HG02610 (cell line): Measurements from ENCODE around the gene CPNE2.

Experiments
- ATAC-seq: cut with Tn5 transposase; IDR thresholded peaks from one replicate; pipeline ENCODE4 v1.9.1; 2021; ENCODE audit warnings: mild to moderate bottlenecking, moderate library complexity; ENCODE audit not compliant: unreplicated experiment

CPNE2 gene

DNA sequence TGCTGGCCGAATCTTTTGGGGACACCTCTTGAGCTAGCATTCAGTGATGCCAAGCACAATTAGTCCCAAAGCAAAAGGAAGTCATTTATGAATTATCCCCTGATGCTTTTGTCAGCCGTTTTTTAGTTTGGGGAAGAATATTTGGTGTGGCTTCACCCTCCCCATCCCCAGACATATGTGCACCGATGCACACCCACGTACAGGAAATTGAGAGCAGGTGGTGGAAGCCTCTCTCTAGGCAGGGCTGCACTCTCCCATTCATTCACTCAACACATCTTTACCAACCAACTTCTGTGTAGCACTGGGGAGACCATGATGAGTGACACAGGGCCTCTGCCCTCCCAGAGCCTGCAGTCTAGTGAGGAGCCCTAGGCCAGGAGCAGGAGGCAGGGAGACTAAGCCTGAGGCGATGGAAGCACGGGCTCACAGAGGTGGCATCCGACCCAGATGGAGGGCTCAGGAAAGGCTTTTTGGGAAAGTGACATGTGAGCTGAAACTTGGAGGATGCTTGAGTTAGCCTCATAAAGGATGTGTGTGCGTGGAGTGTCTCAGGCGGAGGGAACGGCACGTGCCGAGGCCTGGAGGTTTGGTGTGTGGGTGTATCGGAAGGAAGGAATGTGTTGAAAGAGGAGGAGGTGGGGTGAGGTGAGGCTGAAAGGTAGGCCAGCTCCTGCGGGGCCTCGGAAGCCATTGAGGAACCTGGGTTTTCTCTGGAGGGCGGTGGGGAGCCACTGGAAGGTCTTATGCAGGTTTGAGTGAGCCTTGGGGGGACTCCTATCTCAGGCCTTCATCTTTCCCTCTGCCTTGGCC, 49.6 kb downstream of the CPNE2 start:
- no peak for ATAC-seq

DNA sequence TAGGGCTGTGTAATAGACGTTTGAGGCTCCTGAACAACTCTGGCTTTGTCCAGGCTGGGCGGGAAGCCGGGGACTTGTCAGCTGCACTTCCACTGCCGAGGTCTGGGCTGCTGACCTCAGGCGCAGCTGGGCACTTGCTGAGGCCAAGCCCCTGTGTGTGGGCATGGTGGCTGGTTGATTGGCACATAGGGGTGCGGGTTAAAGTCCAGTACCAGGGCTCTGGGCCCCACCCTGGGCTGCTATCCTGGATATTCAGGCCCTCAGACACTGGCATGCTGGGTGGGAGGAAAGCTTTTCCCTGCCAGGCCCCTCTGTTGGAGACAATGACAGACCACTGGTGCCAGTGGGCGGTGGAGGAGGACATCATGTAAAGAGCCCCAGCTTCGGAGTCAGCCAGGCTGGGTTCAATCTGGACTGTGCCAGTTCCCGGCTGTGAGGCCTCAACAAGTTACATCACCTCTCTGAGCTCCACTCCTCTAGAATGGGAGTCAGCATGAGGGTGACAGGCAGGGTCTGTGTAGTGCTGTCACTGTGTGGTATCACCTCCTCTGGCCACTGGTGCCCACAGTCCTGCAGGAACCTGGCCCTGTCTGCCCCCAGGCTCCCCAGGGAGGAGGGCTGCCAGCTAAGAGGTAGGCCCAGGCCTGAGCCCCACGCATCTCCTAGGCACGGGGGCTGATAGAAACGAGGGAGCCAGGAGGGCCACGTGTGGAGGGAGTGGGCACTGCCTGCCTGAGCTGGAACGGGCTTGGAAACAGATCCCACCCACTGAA, 51.0 kb downstream of the CPNE2 start:
- no peak for ATAC-seq

DNA sequence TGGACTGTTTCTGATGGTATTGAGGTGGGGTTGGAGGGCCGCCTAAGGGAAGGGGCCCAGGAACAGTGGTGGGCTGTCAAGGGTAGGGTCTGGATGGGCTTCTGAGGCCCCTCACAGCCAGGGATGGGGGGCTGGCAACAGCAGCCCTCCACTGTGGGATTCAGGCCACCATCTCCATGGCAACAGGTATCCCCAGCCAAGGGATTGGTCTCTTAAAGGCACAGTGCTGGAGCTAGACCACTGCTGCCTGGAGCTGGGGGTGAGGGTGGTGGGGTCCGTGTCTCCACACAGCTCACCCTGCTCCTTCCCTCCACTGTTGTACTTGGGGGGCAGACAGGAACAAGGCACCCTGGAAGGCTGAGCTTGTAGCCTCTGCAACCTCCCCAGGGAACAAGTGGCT, 51.6 kb downstream of the CPNE2 start:
- ATAC-seq: no peak

DNA sequence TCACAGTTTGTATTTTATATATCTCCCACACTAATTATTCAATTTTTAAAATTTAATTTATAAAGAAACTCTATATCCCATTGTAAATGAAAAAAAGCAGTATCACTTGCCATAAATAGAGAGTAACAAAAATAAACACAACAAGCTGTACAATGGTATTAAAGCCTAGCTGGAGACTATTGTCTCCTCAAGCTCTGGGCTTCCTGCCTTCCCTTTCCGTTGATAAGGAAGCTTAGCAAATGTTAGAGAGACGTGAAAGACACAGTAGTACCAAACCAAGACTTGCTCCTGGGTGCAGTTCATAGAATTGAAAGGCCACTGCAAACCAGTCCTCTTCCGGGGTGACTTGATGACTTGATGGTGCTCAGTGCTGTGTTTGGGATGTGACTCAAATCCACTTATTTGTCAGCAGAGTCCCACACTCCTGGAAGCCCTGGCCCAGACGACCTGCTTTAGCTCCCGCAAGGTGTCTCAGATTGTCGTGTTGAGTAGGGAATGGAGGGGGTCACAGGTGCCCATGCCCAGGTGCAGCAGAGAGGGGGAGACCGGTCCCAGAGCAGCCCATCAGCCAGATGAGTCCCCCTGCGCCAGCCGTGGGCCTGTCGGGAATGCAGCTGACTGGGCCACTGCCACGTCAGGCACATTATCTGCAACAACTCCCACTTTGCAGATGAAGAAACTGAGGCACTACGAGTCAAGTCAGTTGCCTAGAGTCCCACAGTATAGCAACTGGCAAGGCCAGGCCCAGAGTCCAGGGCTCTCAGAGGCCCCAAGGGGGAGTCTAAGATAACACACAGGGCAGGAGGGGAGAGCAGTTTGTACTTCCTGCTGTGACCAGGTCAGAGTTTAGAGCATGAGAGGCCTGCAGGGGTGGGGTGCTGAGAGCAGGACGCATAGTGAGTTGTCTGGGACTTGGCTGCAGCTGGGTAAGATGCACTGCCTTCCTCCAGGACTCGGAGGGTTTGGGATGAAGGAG, 53.0 kb downstream of the CPNE2 start:
- no peak for ATAC-seq

DNA sequence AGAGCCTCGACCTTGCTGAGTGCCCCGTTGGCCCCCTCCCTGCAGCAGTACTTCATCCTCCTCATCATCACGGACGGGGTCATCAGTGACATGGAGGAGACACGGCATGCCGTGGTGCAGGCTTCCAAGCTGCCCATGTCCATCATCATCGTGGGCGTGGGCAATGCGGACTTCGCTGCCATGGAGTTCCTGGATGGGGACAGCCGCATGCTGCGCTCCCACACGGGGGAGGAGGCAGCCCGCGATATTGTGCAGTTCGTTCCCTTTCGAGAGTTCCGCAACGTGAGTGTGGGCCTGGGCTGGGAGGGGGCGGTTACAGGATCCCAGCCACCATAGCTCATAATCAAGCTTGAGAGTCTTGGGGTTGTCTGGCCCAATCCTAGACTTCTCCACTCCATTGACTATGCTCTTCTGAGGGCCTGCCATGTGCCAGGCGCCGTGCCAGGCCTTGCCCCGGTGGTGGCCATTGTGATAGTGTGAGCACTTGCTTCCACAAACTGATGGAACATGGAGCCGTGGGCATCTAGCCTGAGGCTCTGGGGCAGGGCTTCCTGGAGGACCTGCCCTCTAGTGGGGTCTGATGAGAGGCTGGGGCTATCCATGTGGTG, 53.8 kb downstream of the CPNE2 start:
- ATAC-seq: no peak

DNA sequence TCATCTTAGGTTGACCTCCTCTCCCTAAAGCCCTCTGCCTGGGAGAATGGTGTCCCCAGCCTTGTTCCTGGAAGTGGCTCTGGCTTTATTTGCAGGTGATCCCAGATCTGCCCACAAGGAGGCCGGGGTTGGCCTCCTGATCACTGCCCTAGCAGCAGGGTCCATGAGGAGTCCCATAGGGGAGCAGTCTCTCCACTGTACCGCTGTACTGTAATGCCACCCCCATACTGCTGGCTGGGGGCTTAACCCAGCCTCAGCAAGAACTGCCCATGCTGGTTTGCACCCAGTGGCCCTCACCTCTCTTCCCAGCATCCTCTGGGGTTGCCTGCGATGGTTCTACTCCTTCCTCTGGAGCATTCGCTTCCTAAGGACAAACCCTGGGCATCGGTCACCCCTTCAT, 54.4 kb downstream of the CPNE2 start:
- no peak for ATAC-seq

DNA sequence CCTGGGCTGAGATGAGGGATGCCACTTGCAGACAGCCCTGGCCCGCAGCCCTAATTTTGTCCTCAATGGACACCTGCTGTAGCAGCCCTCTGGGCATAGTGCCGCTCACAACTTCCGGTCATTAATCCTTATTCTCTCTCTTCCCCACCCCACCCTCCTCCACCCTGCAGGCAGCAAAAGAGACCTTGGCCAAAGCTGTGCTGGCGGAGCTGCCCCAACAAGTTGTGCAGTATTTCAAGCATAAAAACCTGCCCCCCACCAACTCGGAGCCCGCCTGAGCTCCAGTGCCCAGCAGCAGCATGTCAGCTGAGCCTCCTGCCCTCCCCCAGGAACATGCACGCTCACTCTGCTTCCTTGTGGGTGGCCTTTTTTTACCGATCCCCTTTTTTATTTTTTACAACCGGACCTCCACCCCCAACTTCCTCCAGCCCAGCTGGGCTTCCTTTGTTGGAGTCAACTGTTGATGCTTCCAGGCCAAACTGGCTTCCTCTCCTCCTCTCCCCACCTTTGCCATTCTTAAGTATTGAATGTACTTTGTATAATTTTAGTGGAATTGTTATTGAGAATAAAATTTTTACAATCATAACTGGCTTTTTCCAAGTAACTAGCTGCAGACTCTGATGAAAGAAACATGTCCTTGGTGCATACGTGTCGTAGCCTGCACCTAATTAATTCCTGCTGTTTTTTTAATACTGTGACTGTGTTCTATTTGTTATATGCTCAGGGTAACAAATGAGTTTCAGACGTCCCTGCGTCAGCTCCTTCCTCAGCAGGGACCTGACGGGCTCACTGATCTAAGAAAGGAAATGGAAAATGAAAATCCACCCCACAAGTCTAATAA, 55.2 kb downstream of the CPNE2 start:
- ATAC-seq: no peak

DNA sequence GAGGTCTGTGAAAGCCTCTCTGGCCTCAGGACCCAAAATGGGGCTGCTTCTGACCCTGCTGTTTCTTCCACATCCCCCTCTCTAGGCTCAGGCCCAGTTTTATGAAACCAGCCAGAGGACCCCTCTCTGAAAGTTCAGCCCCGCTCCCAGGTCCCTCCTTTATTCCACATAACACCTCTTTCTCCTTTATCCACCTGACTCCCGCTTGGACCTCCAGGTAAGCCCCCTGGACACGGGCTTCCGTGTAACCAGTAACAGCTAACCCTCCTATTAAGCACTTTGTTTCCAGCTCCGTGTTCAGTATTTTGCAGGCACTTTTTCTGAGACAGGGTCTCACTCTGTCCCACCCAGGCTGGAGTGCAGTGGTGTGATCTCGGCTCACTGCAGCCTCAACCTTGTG, 56.1 kb downstream of the CPNE2 start:
- ATAC-seq: no peak

DNA sequence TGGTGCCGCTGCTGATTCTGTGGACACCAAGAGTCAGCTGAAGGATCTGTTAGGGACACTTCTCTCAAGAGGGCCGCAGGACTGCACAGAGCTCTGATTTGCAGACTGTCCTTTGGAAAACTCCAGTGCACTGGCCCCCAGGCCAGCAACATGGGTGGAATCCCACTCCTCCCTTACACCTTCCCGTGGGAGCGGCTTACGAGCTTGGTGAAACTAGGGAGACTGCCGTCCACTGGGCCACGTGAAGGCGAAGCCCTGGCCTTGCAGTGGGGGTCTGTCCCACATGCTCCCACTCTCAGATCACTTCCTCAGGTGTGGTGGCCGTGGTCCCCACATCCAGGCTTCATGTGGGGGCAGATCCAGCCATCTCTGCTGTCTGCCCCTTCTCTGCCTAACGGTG, 57.0 kb downstream of the CPNE2 start:
- ATAC-seq: no peak

DNA sequence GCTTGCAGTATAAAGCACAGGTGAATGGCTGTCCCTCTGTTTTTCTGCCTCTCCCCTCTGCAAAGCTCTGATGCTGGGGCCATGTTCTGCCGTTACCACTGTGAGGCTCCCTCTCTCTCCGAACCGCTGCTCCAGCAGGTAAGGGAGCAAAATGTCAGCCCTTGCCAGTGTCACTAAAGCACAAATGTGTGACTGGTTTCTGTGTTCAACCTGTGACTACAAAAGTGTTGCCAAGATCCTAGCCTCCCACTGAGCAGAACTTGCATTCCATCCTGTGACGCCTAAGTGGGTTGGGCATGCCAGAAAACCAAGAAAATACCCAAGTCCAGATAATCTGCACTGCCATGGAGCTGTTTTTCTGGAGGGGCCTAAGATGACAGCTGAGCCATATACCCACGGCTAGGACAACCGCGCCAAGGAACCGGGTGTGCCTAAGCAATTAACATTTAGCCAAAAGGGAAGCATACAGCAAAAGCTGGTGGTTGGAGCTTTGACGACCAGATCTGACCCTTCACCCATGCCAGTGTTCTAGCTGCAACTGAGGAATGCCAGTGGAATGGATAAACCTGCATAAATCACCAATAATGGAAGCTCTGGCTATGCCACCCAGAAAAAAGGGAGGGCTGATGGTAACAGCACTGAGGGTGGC, 58.4 kb downstream of the CPNE2 start:
- ATAC-seq: no peak

DNA sequence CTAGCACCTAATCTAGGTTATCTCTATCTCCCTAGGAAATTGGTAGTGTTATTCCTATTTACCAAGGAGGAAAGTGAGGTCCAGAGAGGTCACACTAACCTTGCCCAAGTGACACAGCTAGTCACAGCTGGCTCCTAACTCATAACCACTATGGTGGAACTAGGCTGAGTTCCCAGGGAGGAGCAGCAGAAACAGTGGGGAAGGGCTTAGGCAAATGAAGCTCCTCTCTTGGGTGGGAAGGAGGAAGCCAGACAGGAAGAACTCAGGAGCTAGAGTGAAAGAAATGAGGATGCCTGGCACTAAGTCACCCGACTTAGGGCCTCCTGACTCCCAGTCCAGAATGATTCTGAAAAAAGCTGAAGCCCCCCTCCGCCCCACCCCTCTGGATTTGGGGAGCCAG, 59.0 kb downstream of the CPNE2 start:
- no peak for ATAC-seq

DNA sequence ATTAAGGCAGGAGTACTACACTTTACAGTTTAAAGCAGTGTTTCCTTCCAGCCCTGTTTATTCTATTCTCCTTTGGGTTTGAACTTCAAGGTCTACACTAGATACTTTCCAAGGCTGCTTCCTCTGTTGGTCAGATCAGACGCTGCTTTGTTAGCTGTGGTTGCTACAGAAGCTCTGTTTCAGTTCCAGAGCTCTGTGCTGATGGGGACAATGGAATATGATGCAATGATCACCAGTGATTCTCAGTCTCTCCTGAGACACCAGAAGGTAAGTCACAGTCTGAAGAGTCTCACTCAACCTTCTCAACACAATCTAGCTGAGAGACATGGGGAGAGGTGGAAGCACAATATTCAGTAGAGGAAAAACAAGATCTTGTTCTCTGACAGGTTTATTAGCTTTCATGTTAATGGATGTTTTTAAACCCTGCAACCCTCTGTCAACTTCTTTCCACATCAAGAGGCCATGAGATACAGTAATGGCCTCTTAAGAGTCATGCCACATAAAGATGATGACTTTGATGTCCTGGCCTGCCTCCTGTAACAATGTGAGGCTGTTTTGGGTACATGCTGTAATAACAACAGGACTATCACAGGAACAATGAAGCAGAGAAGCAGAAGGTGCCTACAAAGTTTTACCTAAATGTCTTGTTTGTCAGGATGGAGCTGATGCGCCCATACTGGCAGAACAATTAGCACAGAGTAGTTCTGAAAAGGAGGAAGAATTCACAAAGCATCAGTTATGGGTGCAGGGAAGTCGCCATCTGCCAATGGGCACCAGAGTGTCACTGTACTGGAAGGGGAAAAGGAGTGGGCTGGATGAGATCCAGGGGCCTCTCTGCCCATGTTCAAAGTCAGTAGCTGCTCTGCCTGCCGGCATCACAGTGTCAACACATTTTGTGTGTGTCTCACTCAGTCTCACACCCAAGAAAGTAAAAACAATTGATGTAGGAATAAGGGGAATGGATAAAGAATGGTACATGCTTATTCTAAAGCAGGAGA, 60.0 kb downstream of the CPNE2 start:
- ATAC-seq: no peak

DNA sequence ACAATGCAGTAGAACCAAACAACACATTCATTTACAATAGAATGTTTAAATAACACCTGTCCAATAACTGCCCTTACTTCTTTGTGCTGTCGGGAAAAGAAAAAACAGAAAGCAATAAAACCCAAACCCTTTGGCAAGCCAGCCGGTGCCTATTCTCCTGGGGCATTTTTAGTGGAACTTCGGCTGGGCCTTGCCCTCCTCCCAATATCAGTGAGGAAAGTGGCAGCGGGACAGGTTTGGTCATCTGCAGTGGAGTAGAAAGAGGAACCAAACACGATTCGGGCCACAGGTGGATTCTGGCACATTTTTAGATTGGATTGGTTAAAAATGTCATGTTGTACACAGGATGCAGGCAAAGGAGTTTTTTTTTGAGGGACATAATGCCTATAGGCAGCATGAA, 61.5 kb downstream of the CPNE2 start:
- no peak for ATAC-seq

DNA sequence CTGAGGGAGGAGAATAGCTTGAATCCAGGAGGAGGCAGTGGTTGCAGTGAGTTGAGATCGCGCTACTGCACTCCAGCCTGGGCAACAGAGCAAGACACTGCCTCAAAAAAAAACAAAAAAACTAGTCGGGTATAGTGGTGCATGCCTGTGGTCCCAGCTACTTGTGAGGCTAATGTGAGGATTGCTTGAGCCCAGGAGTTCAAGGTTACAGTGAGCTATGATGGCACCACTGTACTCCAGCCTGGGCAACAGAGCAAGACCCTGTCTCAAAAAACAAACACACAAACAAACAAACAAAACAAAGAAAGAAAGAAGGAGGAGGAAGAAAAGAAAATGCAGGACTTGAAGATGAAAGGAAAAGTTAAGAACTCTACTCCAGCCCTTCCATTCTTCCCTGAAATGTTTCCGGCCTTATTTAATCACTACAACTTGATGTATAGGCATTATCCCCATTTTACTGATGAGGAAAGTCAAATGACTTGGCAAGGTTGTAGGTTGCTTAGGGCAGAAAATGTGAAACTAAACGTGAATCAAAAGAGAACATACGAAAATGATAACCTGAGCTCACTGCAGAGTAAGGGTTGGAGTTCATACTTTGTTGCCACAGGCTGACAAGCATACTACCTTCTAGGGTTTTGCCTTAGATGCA, 63.4 kb downstream of the CPNE2 start:
- no peak for ATAC-seq

DNA sequence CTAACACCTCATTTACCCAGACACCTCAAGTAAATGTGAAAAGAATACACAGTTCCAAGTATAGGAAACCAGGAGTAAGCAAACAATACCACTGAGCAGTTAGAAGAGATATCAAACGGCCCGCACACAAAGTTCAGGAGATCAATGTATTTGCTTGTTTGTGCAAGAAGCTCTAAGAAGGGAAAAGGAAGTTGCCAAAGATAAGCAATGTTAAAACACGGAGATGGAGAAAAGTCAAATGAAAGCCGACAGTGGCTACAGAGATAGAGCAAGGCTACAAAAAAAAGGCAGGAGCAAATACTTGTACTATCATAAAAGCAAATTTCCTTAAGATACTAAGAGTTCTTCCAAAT, 63.9 kb downstream of the CPNE2 start:
- no peak for ATAC-seq

DNA sequence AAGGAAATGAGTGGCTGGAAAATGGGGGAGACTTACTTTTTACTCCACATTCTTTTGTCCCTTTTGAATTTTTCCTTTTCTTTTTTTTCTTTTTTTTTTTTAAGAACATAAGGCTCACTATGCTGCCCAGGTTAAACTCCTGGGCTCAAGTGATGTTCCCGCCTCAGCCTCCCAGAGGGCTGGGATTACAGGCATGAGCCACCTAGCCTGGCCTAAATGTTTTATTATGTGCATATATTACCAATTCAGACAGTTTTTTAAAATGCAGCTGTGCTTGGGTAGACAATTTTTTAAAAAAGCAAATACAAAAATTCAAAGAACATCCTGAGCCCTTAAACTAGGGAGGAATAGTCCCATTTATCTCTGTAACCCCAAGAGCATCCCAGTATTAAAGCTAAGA, 65.2 kb downstream of the CPNE2 start:
- no peak for ATAC-seq

DNA sequence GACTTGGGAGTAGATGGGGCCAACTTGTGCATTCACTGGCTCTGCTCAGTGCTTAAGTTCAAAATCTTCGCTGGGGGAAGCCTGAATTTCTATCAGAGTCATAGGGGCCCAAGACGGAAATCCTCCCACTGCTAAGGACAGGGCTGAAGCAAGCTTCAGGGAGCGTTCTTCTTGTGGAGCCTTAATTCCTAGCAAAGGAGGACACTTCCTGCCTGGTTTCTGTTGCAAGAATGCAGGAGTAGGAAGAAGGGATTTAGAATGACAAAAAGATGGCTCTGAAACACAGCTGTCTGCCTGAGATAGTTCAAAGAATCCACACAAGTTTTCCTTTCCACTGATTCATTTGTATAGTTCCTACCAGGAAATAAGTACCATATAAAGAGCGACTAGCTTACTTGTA, 67.1 kb downstream of the CPNE2 start:
- ATAC-seq: no peak

DNA sequence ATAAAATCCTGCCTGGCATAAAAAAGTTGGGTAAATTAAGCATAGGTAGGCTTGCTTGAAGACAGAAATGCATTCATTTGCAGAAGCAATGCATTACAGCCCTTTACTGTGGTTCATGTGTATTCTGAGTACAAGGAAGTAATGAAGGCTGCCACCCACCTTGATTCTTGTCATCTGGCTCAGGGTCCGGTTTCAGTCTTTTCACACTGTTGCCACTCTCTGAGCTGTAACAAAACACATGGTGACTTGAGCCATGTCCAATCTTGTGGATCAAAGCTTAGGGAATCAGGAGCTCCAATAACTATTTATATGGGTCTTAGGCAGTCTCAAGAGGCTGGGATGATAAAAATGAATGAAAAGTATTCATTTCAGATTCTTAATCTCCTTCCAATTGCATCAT, 71.5 kb downstream of the CPNE2 start:
- no peak for ATAC-seq
